Nephron (organoid): ENCODE data around the gene PRSS33.
A peak's percentile ranks its signal among the peaks of the same experiment; 100 is the strongest.

Source experiments
- H3K27ac Mint-ChIP-seq, 3 experiments: 2 replicates each; pipeline ENCODE4 v1.8.0; 2020; ENCODE audit warnings: mixed read lengths in 3 of 3, mild to moderate bottlenecking in 2 of 3, moderate library complexity in 1 of 3
- H3K27me3 Mint-ChIP-seq: 2 replicates; pipeline ENCODE4 v1.8.0; 2021; ENCODE audit warnings: low read depth, mild to moderate bottlenecking, moderate library complexity, mixed read lengths
- H3K36me3 Mint-ChIP-seq: 2 replicates; pipeline ENCODE4 v1.8.0; 2020; ENCODE audit warnings: low read depth, mixed read lengths
- H3K4me1 Mint-ChIP-seq: 2 replicates; pipeline ENCODE4 v1.8.0; 2020; ENCODE audit warnings: mixed read lengths
- H3K4me3 Mint-ChIP-seq, 3 experiments: 2 replicates each; pipeline ENCODE4 v1.8.0; 2020; ENCODE audit warnings: mild to moderate bottlenecking in 3 of 3, mixed read lengths in 3 of 3, moderate library complexity in 2 of 3
- H3K9me3 Mint-ChIP-seq: 2 replicates; pipeline ENCODE4 v1.8.0; 2020; ENCODE audit warnings: mixed read lengths
- TF ChIP-seq, protein P1 (sequence below), 3 experiments: fragments of 200-600 bp; sonication (generic); IDR thresholded peaks; one replicate each; pipeline ENCODE4 v1.5.0; 2021; ENCODE audit warnings: antibody characterized with exemption in 3 of 3; ENCODE audit not compliant: unreplicated experiment in 3 of 3

The PRSS33 gene

DNA sequence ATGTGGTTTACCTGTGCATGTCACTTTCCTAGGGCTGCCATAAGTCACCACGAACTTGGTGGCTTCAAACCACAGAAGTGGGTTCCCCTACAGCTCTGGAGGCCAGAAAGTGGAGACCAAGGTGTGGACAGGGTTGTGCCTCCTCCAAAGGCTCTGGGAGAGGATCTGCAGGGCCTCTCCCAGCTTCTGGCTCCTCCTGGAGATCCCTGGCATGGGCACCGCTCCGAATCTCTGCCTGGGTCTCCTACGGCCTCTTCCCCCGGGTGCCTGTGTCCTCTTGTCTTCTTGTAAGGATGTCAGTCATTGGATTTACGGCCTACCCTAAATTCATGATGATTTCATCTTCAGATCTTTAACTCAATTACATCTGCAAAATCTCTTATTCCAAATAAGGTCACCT lies 37.4 kb downstream of the PRSS33 start:
- Mint-ChIP-seq H3K27me3 (no peaks in the 10 kb centered on the region), H3K4me3 (peak overlapping the region; percentile 92 to 95 (median 93)), H3K9me3 (no peaks in the 10 kb centered on the region), H3K36me3 (peaks cover 14% of the 10 kb centered on the region), H3K4me1 (peaks cover 38% of the 10 kb centered on the region), H3K27ac (peak overlapping the region; percentile 100)
- TF ChIP-seq, protein P1, sequence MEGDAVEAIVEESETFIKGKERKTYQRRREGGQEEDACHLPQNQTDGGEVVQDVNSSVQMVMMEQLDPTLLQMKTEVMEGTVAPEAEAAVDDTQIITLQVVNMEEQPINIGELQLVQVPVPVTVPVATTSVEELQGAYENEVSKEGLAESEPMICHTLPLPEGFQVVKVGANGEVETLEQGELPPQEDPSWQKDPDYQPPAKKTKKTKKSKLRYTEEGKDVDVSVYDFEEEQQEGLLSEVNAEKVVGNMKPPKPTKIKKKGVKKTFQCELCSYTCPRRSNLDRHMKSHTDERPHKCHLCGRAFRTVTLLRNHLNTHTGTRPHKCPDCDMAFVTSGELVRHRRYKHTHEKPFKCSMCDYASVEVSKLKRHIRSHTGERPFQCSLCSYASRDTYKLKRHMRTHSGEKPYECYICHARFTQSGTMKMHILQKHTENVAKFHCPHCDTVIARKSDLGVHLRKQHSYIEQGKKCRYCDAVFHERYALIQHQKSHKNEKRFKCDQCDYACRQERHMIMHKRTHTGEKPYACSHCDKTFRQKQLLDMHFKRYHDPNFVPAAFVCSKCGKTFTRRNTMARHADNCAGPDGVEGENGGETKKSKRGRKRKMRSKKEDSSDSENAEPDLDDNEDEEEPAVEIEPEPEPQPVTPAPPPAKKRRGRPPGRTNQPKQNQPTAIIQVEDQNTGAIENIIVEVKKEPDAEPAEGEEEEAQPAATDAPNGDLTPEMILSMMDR (IDR thresholded peaks at IDR 0.05; ENCODE audit: unreplicated experiment in 3 of 3): no peak

DNA sequence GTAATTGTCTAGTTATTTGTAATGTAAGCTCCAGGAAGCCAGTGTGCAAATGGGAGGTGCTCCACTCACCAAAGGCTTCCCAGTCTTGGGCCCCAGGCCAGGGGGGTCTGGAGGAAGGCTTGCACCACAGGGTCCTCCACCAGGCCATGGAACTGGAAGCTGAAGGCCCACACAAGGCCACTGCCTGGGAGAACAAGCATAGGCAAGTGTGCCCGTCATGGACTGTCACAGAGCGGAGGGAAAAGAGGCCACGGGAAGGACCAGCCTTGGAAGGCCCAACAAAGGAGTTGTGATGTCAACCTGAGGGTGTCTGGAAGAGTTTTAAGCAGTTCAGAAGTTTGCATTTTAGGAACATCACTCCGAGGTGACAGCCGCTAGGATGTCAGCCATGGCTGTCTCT lies 37.9 kb downstream of the PRSS33 start:
- Mint-ChIP-seq H3K4me3 (peak overlapping the region; percentile 63 to 78 (median 66)), H3K9me3 (no peaks in the 10 kb centered on the region), H3K36me3 (peaks cover 9% of the 10 kb centered on the region), H3K4me1 (peaks cover 33% of the 10 kb centered on the region), H3K27me3 (no peaks in the 10 kb centered on the region), H3K27ac (peak overlapping the region in 2 of 3 experiments; percentile 69 to 80)
- TF ChIP-seq, protein P1 (IDR thresholded peaks at IDR 0.05; ENCODE audit: unreplicated experiment in 3 of 3): no peak

DNA sequence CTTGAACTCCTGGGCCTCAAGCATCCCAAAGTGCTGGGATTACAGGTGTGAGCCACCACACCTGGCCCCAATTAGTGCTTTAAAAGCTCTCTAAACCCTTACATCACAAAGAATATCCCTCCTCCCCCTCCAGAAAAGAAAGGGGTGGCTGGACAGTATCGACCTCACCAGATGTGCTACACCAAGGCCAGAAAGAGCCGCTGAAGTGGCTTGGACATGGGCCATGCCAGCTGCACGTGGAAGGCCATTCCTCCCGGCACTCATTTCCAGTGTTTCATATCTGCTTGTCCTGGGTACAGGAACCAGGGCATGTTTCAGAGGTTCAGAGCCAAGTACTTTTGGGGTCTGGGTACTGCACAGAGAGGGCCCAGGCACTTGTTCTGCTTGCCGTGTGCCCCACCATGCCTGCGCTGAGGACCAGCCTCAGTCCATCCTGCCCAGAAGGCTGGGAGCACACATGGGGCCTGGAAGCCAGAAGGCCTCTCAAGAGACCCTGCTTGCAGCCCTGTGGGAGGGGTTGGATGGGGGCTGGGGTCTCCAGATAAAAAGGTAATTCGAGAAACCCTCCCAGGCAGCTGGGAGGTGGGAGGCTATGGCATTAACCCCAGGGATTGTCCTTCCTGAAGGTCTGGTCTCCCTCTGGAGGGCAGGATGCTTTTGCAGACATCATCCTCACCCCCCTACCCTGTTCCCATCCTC lies 38.5 kb downstream of the PRSS33 start:
- Mint-ChIP-seq H3K27me3 (no peaks in the 10 kb centered on the region), H3K4me3 (no peak overlapping the region), H3K9me3 (no peaks in the 10 kb centered on the region), H3K36me3 (peaks cover 5% of the 10 kb centered on the region), H3K27ac (no peak overlapping the region), H3K4me1 (peaks cover 28% of the 10 kb centered on the region)
- TF ChIP-seq, protein P1 (IDR thresholded peaks at IDR 0.05; ENCODE audit: unreplicated experiment in 3 of 3): no peak

DNA sequence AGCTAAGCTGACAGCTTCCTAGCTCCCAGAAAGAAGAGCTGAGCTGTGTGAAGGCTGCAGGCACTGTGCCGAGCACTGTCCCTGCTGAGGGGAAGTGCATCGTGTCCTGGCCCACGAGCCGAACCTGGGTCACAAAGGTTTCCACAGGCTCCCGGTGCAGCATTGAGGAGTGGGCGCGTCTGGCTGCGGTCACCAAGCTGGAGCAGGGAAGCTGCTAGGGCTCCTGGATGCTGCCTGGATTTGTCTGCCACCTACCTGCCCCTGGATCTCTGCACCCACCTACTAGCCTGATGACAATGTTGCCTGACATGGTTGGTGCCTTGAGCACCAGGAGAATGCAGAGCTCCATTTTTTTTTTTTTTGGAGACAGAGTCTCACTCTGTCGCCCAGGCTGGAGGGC lies 41.4 kb downstream of the PRSS33 start:
- peaks cover 3% of the 10 kb centered on the region for H3K36me3 Mint-ChIP-seq
- peaks cover 16% of the 10 kb centered on the region for H3K4me1 Mint-ChIP-seq
- no peak overlapping the region for H3K4me3 Mint-ChIP-seq
- no peaks in the 10 kb centered on the region for H3K9me3 Mint-ChIP-seq
- TF ChIP-seq, protein P1 (IDR thresholded peaks at IDR 0.05; ENCODE audit: unreplicated experiment in 3 of 3): no peak
- no peaks in the 10 kb centered on the region for H3K27me3 Mint-ChIP-seq
- no peak overlapping the region for H3K27ac Mint-ChIP-seq

DNA sequence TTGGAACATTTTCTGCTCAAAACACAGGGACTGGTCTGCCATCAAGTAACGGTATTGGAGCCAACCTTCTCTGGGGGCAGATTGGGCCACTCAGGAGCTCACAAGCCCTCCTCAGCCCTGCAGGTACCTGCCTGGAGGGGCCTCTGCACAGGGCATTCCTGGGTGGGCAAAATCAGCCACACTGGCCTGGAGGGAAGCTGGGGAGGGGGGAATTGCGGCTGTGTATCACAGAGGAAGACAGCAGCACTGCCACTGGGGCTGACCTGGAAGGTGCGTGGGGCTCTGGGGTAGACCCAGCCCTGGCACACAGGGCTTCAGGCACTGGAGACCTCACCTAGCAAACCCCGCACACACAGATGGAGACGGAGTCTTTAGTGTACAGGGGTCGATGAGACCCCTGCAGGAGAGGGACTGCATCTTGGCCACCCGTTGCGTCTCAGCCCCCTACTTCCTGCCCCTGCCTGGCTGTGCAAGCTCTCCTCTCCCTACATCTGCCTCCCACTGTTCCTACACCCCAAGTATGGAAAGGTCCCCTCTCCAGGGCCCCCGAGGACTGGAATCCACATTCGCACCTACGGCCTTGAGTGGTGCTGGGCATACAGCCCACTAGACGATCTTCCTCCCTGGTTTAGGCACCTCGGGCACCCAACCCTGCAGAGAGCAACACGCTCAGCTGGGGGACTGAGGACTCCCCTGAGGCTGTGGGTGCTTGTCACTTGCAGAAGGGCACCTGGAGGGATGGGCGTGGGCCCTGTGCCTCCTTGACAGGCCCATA lies 42.1 kb downstream of the PRSS33 start:
- Mint-ChIP-seq H3K27me3 (peaks cover 3% of the 10 kb centered on the region), H3K4me3 (no peak overlapping the region), H3K4me1 (peaks cover 10% of the 10 kb centered on the region), H3K36me3 (peaks cover 3% of the 10 kb centered on the region), H3K9me3 (no peaks in the 10 kb centered on the region), H3K27ac (no peak overlapping the region)
- TF ChIP-seq, protein P1 (IDR thresholded peaks at IDR 0.05; ENCODE audit: unreplicated experiment in 3 of 3): no peak
